ENCODE data around the gene CCDC137. TPM values are rescaled to one million over a fixed set of nuclear protein-coding genes. Genes with fewer than 3 reads are reported as not detected.

The CCDC137 gene
- total and polyA plus RNA-seq, 2 of the 13 experiments (the other 11 are each of a cell fraction or from before 2014, with no cell fraction given): 14.6 to 39.1 TPM

- TF ChIP-seq GLMP (CRISPR knock-in tag; IDR thresholded peaks at IDR 0.05; ENCODE audit: borderline replicate concordance): no peak
- TF ChIP-seq ZNF30 (CRISPR knock-in tag; IDR thresholded peaks at IDR 0.05): no peak
- TF ChIP-seq ZBTB10 (CRISPR knock-in tag; IDR thresholded peaks at IDR 0.05; ENCODE audit: borderline replicate concordance): no peak
- no peak for TF ChIP-seq HCFC1 (IDR thresholded peaks at IDR 0.05; ENCODE audit: low read depth, low read length)
- TF ChIP-seq NR2C2 (CRISPR knock-in tag; IDR thresholded peaks at IDR 0.05; ENCODE audit: borderline replicate concordance): no peak
- no peak for TF ChIP-seq ZNF800 (CRISPR knock-in tag; IDR thresholded peaks at IDR 0.05)
- TF ChIP-seq ZNF205 (CRISPR knock-in tag; IDR thresholded peaks at IDR 0.05): no peak
- TF ChIP-seq ARNT2 (CRISPR knock-in tag; IDR thresholded peaks at IDR 0.05; ENCODE audit: low read depth): no peak
- TF ChIP-seq USF2 (IDR thresholded peaks at IDR 0.05; ENCODE audit: low read depth, low read length): no peak
- TF ChIP-seq USF2 (CRISPR knock-in tag; IDR thresholded peaks at IDR 0.05; ENCODE audit: borderline replicate concordance): no peak
- TF ChIP-seq YEATS4 (CRISPR knock-in tag; IDR thresholded peaks at IDR 0.05; ENCODE audit: borderline replicate concordance): no peak
- no peak for TF ChIP-seq CTCF (CRISPR knock-in tag; IDR thresholded peaks at IDR 0.05)
- no peak for TF ChIP-seq HMG20B (CRISPR knock-in tag; conservative IDR thresholded peaks at IDR 0.05)
- TF ChIP-seq KLF13 (CRISPR knock-in tag; IDR thresholded peaks at IDR 0.05): no peak
Observed at GRCh38 chr17:81684442-81684911, 17.9 kb downstream of the CCDC137 start (continued).
